GM21423 (cell line): ENCODE results near the gene KIAA0825.
"Not testable (repeated sequence)": the region's sequence is repeated elsewhere in the genome, so short reads cannot be mapped to it uniquely, and the experiment has no call there.

Experiments
- ATAC-seq: cut with Tn5 transposase; IDR thresholded peaks from one replicate; pipeline ENCODE4 v1.9.1; 2021; ENCODE audit warnings: mild to moderate bottlenecking, moderate library complexity; ENCODE audit not compliant: unreplicated experiment

Gene KIAA0825

GRCh38 chr5:94199566-94199965 is 418.8 kb downstream of the KIAA0825 start:
- no peak for ATAC-seq

GRCh38 chr5:94197970-94198369 is 420.4 kb downstream of the KIAA0825 start:
- no peak for ATAC-seq

GRCh38 chr5:94196953-94197352 is 421.5 kb downstream of the KIAA0825 start:
- ATAC-seq, result no peak

GRCh38 chr5:94192658-94193391 is 425.6 kb downstream of the KIAA0825 start:
- no peak for ATAC-seq

GRCh38 chr5:94191604-94192003 is 426.8 kb downstream of the KIAA0825 start:
- no peak for ATAC-seq

- ATAC-seq, result no peak
Observed at GRCh38 chr5:94188725-94189124, 429.7 kb downstream of the KIAA0825 start.

GRCh38 chr5:94184870-94185269 is 433.5 kb downstream of the KIAA0825 start:
- ATAC-seq, result no peak

GRCh38 chr5:94181895-94182294 is 436.5 kb downstream of the KIAA0825 start:
- ATAC-seq, result no peak

GRCh38 chr5:94180761-94181160 is 437.6 kb downstream of the KIAA0825 start:
- ATAC-seq, result no peak

- no peak for ATAC-seq
Observed at GRCh38 chr5:94175912-94176311, 442.5 kb downstream of the KIAA0825 start.

- no peak for ATAC-seq
Observed at GRCh38 chr5:94174748-94175411, 443.5 kb downstream of the KIAA0825 start.

- no peak for ATAC-seq
Observed at GRCh38 chr5:94173100-94173499, 445.3 kb downstream of the KIAA0825 start.

- not testable (repeated sequence) for ATAC-seq
Observed at GRCh38 chr5:94171070-94171469, 447.3 kb downstream of the KIAA0825 start.

- ATAC-seq, result not testable (repeated sequence)
Observed at GRCh38 chr5:94170158-94170557, 448.2 kb downstream of the KIAA0825 start.

GRCh38 chr5:94168151-94168550 is 450.3 kb downstream of the KIAA0825 start:
- ATAC-seq, result no peak

GRCh38 chr5:94161801-94162200 is 456.6 kb downstream of the KIAA0825 start:
- no peak for ATAC-seq

GRCh38 chr5:94159144-94159543 is 459.3 kb downstream of the KIAA0825 start:
- no peak for ATAC-seq

GRCh38 chr5:94157704-94158539 is 460.5 kb downstream of the KIAA0825 start:
- ATAC-seq, result no peak

- ATAC-seq, result no peak
Observed at GRCh38 chr5:94154672-94155071, 463.7 kb downstream of the KIAA0825 start.

GRCh38 chr5:94153736-94154450 is 464.5 kb downstream of the KIAA0825 start:
- no peak for ATAC-seq

GRCh38 chr5:94143621-94144020 is 474.8 kb downstream of the KIAA0825 start:
- ATAC-seq, result not testable (repeated sequence)
